ENCODE results near the gene MTX1. TPM values are rescaled to one million over a fixed set of nuclear protein-coding genes. Genes with fewer than 3 reads are reported as not detected.
"Not testable (repeated sequence)": the region's sequence is repeated elsewhere in the genome, so short reads cannot be mapped to it uniquely, and the experiment has no call there.

MTX1 gene
- total RNA-seq (10 to 100 TPM; 67.6 to 73.2 TPM), polyA plus RNA-seq (43.7 TPM)

- H3K4me1 Mint-ChIP-seq, result peaks cover 18 to 28% (median 26%) of the 10 kb centered on the region in 3 donors
- POLR2A ChIA-PET, result interaction anchor here (1.0 to 2.0 kb wide), 6 partner anchors 14 to 115 kb away, joined by 3 to 8 read pairs (median 4); partner anchors contain the start of gene KRTCAP2
- H3K27me3 Mint-ChIP-seq, result peaks cover 0 to 3% of the 10 kb centered on the region in 2 donors
- CTCF ChIA-PET, result interaction anchor here (1.2 to 5.3 kb wide), 9 partner anchors 11 to 115 kb away, joined by 3 to 67 read pairs (median 5); no protein-coding TSS in a partner anchor
- peaks cover 1 to 18% (median 4%) of the 10 kb centered on the region in 3 donors for H3K36me3 Mint-ChIP-seq
- no peaks in the 10 kb centered on the region for H3K9me3 Mint-ChIP-seq
- Histone ChIP-seq H3K36me3 (ENCODE audit: insufficient read depth, low read length) (no peaks in the 10 kb centered on the region), H3K9me3 (ENCODE audit: low read length) (no peaks in the 10 kb centered on the region), H3K27me3 (ENCODE audit: insufficient read depth, low read length, poor library complexity, severe bottlenecking) (no peaks in the 10 kb centered on the region), H3K4me1 (ENCODE audit: insufficient read depth, low read length) (peaks cover 23% of the 10 kb centered on the region), H3K27ac (ENCODE audit: low read depth, low read length) (peak within 1 kb of the TSS; percentile 99), H3K4me3 (ENCODE audit: low read length) (peak within 1 kb of the TSS; percentile 100)
- H3K4me3 Mint-ChIP-seq, result peak within 1 kb of the TSS; percentile 82 to 93 (median 89)
- H3K27ac Mint-ChIP-seq, result peak within 1 kb of the TSS; percentile 92 to 99 (median 96)
- peak; percentile 87 to 96 (median 92) for DNase-seq
Observed at GRCh38 chr1:155208541-155209311, at the start of gene MTX1. Gene MTX1 (plus strand): TSS chr1:155208695. CDS start chr1:155208805, 110 bp downstream.

GRCh38 chr1:155158991-155159390, 49.5 kb upstream of the MTX1 start:
- no peak overlapping the region for H3K27ac ChIP-seq (ENCODE audit: low read depth, low read length)
- ChIA-PET CTCF (no interaction called here), POLR2A (no interaction called here)
- Mint-ChIP-seq H3K36me3 (no peaks in the 10 kb centered on the region), H3K27ac (peak overlapping the region in 1 of 8 donors; percentile 88), H3K9me3 (no peaks in the 10 kb centered on the region), H3K4me1 (no peaks in the 10 kb centered on the region), H3K4me3 (no peak overlapping the region), H3K27me3 (peaks cover 0 to 3% of the 10 kb centered on the region in 2 donors)
- DNase-seq, result no peak
- no peak overlapping the region for H3K4me3 ChIP-seq (ENCODE audit: low read length)
- no peaks in the 10 kb centered on the region for H3K9me3 ChIP-seq (ENCODE audit: low read length)
- no peaks in the 10 kb centered on the region for H3K27me3 ChIP-seq (ENCODE audit: insufficient read depth, low read length, poor library complexity, severe bottlenecking)
- no peaks in the 10 kb centered on the region for H3K36me3 ChIP-seq (ENCODE audit: insufficient read depth, low read length)
- no peaks in the 10 kb centered on the region for H3K4me1 ChIP-seq (ENCODE audit: insufficient read depth, low read length)

- DNase-seq, result no peak
- Histone ChIP-seq H3K27me3 (ENCODE audit: insufficient read depth, low read length, poor library complexity, severe bottlenecking) (no peaks in the 10 kb centered on the region), H3K4me3 (ENCODE audit: low read length) (no peak overlapping the region), H3K27ac (ENCODE audit: low read depth, low read length) (no peak overlapping the region), H3K36me3 (ENCODE audit: insufficient read depth, low read length) (no peaks in the 10 kb centered on the region), H3K9me3 (ENCODE audit: low read length) (no peaks in the 10 kb centered on the region), H3K4me1 (ENCODE audit: insufficient read depth, low read length) (no peaks in the 10 kb centered on the region)
- no peaks in the 10 kb centered on the region for H3K36me3 Mint-ChIP-seq
- H3K4me1 Mint-ChIP-seq, result no peaks in the 10 kb centered on the region
- H3K27ac Mint-ChIP-seq, result peak overlapping the region in 1 of 8 donors; percentile 80
- H3K27me3 Mint-ChIP-seq, result peaks cover 0 to 3% of the 10 kb centered on the region in 2 donors
- POLR2A ChIA-PET, result no interaction called here
- H3K9me3 Mint-ChIP-seq, result no peaks in the 10 kb centered on the region
- H3K4me3 Mint-ChIP-seq, result no peak overlapping the region
- CTCF ChIA-PET, result no interaction called here
Observed at GRCh38 chr1:155160128-155160527, 48.4 kb upstream of the MTX1 start.

GRCh38 chr1:155162631-155163030, 45.9 kb upstream of the MTX1 start:
- H3K27ac Mint-ChIP-seq; H3K4me3 Mint-ChIP-seq; H3K4me3 ChIP-seq (ENCODE audit: low read length); H3K36me3 Mint-ChIP-seq; H3K4me1 ChIP-seq (ENCODE audit: insufficient read depth, low read length); DNase-seq; H3K27me3 Mint-ChIP-seq; H3K4me1 Mint-ChIP-seq; H3K9me3 ChIP-seq (ENCODE audit: low read length); H3K27me3 ChIP-seq (ENCODE audit: insufficient read depth, low read length, poor library complexity, severe bottlenecking); H3K9me3 Mint-ChIP-seq; H3K27ac ChIP-seq (ENCODE audit: low read depth, low read length); H3K36me3 ChIP-seq (ENCODE audit: insufficient read depth, low read length): not testable (repeated sequence)
- CTCF ChIA-PET, result interaction anchor here (0.7 kb wide), 1 partner anchor 10 kb away, joined by 3 read pairs; the partner anchor contains the start of gene KRTCAP2
- POLR2A ChIA-PET, result interaction anchor here (0.6 to 0.7 kb wide), 2 partner anchors 45 to 64 kb away, joined by 3 read pairs; no protein-coding TSS in a partner anchor

GRCh38 chr1:155163785-155164184, 44.7 kb upstream of the MTX1 start:
- peaks cover 11 to 13% (median 12%) of the 10 kb centered on the region in 3 donors for H3K4me1 Mint-ChIP-seq
- H3K9me3 Mint-ChIP-seq; H3K27me3 Mint-ChIP-seq; H3K4me1 ChIP-seq (ENCODE audit: insufficient read depth, low read length); H3K4me3 Mint-ChIP-seq; H3K4me3 ChIP-seq (ENCODE audit: low read length); H3K36me3 Mint-ChIP-seq; H3K27ac Mint-ChIP-seq; DNase-seq; H3K27me3 ChIP-seq (ENCODE audit: insufficient read depth, low read length, poor library complexity, severe bottlenecking); H3K36me3 ChIP-seq (ENCODE audit: insufficient read depth, low read length); H3K27ac ChIP-seq (ENCODE audit: low read depth, low read length); H3K9me3 ChIP-seq (ENCODE audit: low read length); POLR2A ChIA-PET: not testable (repeated sequence)
- CTCF ChIA-PET, result interaction anchor here (1.5 to 1.8 kb wide), 2 partner anchors 9 to 72 kb away, joined by 5 read pairs; partner anchors contain the start of gene KRTCAP2

GRCh38 chr1:155164625-155165024, 43.9 kb upstream of the MTX1 start:
- H3K9me3 Mint-ChIP-seq; H3K27ac ChIP-seq (ENCODE audit: low read depth, low read length); H3K4me3 Mint-ChIP-seq; H3K27me3 Mint-ChIP-seq; H3K9me3 ChIP-seq (ENCODE audit: low read length); H3K27ac Mint-ChIP-seq; DNase-seq; H3K4me1 ChIP-seq (ENCODE audit: insufficient read depth, low read length); H3K27me3 ChIP-seq (ENCODE audit: insufficient read depth, low read length, poor library complexity, severe bottlenecking); H3K4me3 ChIP-seq (ENCODE audit: low read length); POLR2A ChIA-PET: not testable (repeated sequence)
- peaks cover 12% of the 10 kb centered on the region for H3K36me3 ChIP-seq (ENCODE audit: insufficient read depth, low read length)
- H3K4me1 Mint-ChIP-seq, result peaks cover 11 to 17% (median 13%) of the 10 kb centered on the region in 3 donors
- CTCF ChIA-PET, result interaction anchor here (1.5 to 1.8 kb wide), 2 partner anchors 8 to 73 kb away, joined by 5 read pairs; partner anchors contain the start of gene KRTCAP2
- H3K36me3 Mint-ChIP-seq, result peaks cover 0 to 12% (median 4%) of the 10 kb centered on the region in 3 donors

- Histone ChIP-seq H3K9me3 (ENCODE audit: low read length) (no peaks in the 10 kb centered on the region), H3K4me3 (ENCODE audit: low read length) (no peak overlapping the region), H3K27ac (ENCODE audit: low read depth, low read length) (no peak overlapping the region), H3K4me1 (ENCODE audit: insufficient read depth, low read length) (peaks cover 9% of the 10 kb centered on the region), H3K36me3 (ENCODE audit: insufficient read depth, low read length) (peaks cover 18% of the 10 kb centered on the region), H3K27me3 (ENCODE audit: insufficient read depth, low read length, poor library complexity, severe bottlenecking) (no peaks in the 10 kb centered on the region)
- peaks cover 11 to 21% (median 13%) of the 10 kb centered on the region in 3 donors for H3K4me1 Mint-ChIP-seq
- peaks cover 2 to 3% of the 10 kb centered on the region in 2 donors for H3K27me3 Mint-ChIP-seq
- no peak overlapping the region for H3K27ac Mint-ChIP-seq
- DNase-seq, result no peak
- no peak overlapping the region for H3K4me3 Mint-ChIP-seq
- no peaks in the 10 kb centered on the region for H3K9me3 Mint-ChIP-seq
- POLR2A ChIA-PET, result no interaction called here
- CTCF ChIA-PET, result interaction anchor here (0.8 to 10.7 kb wide), 5 partner anchors 42 to 81 kb away, joined by 3 to 177 read pairs (median 3); partner anchors contain the start of gene THBS3
- peaks cover 0 to 21% (median 7%) of the 10 kb centered on the region in 3 donors for H3K36me3 Mint-ChIP-seq
Observed at GRCh38 chr1:155166051-155166470, 42.4 kb upstream of the MTX1 start.
